Neutrophil (primary cell): ENCODE measurements around the gene BRCC3.

Experiments
- H3K27ac ChIP-seq: fragments of 200-600 bp; sonication (generic); 2 replicates; pipeline ENCODE4 v1.5.1; 2016; ENCODE audit warnings: mild to moderate bottlenecking, moderate library complexity
- H3K27me3 ChIP-seq: fragments of 200-600 bp; sonication (generic); 2 replicates; pipeline ENCODE4 v1.6.0; 2016; ENCODE audit warnings: mild to moderate bottlenecking
- H3K36me3 ChIP-seq: fragments of 200-600 bp; sonication (generic); 2 replicates; pipeline ENCODE4 v1.5.1; 2017
- H3K4me1 ChIP-seq, 2 experiments: fragments of 200-600 bp in 1 of 2; sonication (generic) in 1 of 2; 1 replicate in 1 of 2; 2 replicates in 1 of 2; pipeline versions ENCODE4 v1.5.1 to v1.6.1; 2013 to 2016; ENCODE audit warnings: low read depth in 1 of 2, low read length in 1 of 2, mild to moderate bottlenecking in 1 of 2, moderate library complexity in 1 of 2; ENCODE audit not compliant: control insufficient read depth in 1 of 2, insufficient read depth in 1 of 2
- H3K4me3 ChIP-seq, 2 experiments: fragments of 200-600 bp in 1 of 2; sonication (generic) in 1 of 2; 1 replicate in 1 of 2; 2 replicates in 1 of 2; pipeline ENCODE4 v1.5.1; 2013 to 2016; ENCODE audit warnings: low read depth in 1 of 2, low read length in 1 of 2, mild to moderate bottlenecking in 1 of 2, moderate library complexity in 1 of 2
- H3K9me3 ChIP-seq: fragments of 200-600 bp; sonication (generic); 2 replicates; pipeline ENCODE4 v1.5.1; 2016
- CTCF ChIP-seq: fragments of 200-600 bp; sonication (generic); IDR thresholded peaks from 2 replicates; pipeline ENCODE4 v1.5.1; 2016; ENCODE audit warnings: antibody characterized with exemption

Gene BRCC3

GRCh38 chrX:155070975-155071693 lies at the start of gene BRCC3, which contains the start of the genes CMC4 and MTCP1:
Gene BRCC3 (plus strand): TSS chrX:155071508. CDS start chrX:155071528, 20 bp downstream.
Gene CMC4 (minus strand): TSS chrX:155071136. CDS start chrX:155064023, 7,113 bp downstream.
Gene MTCP1 (minus strand): TSS chrX:155071136. CDS start chrX:155066010, 5,126 bp downstream.
- H3K36me3 ChIP-seq: peaks cover 5% of the 10 kb centered on the region
- no peak for TF ChIP-seq CTCF
- H3K27ac ChIP-seq: peak within 1 kb of the TSS; percentile 93
- peak within 1 kb of the TSS; percentile 65 to 74 for H3K4me3 ChIP-seq
- H3K4me1 ChIP-seq: peaks cover 18 to 23% of the 10 kb centered on the region in 2 experiments
- H3K9me3 ChIP-seq: no peaks in the 10 kb centered on the region
- H3K27me3 ChIP-seq: no peaks in the 10 kb centered on the region

- no peaks in the 10 kb centered on the region for H3K27me3 ChIP-seq
- H3K9me3 ChIP-seq: no peaks in the 10 kb centered on the region
- no peaks in the 10 kb centered on the region for H3K36me3 ChIP-seq
- H3K27ac ChIP-seq: no peak within 1 kb of the TSS
- H3K4me3 ChIP-seq: no peak within 1 kb of the TSS
- no peak for TF ChIP-seq CTCF
- peaks cover 3 to 4% of the 10 kb centered on the region in 2 experiments for H3K4me1 ChIP-seq
These were observed 48.7 kb upstream of the BRCC3 start, which contains the start of gene F8 for GRCh38 chrX:155022585-155022984. Gene F8 (minus strand): TSS chrX:155022723. CDS start chrX:155022552, 171 bp downstream.

- no peaks in the 10 kb centered on the region for H3K27me3 ChIP-seq
- H3K36me3 ChIP-seq: no peaks in the 10 kb centered on the region
- no peaks in the 10 kb centered on the region for H3K9me3 ChIP-seq
- H3K4me1 ChIP-seq: peaks cover 6 to 11% of the 10 kb centered on the region in 2 experiments
- TF ChIP-seq CTCF: no peak
- H3K27ac ChIP-seq: no peak overlapping the region
- H3K4me3 ChIP-seq: no peak overlapping the region
These were observed 47.1 kb upstream of the BRCC3 start for GRCh38 chrX:155023907-155024833.

- no peaks in the 10 kb centered on the region for H3K9me3 ChIP-seq
- H3K4me3 ChIP-seq: peak overlapping the region; percentile 60 to 71
- H3K4me1 ChIP-seq: peaks cover 6 to 11% of the 10 kb centered on the region in 2 experiments
- TF ChIP-seq CTCF: no peak
- peak overlapping the region; percentile 91 for H3K27ac ChIP-seq
- H3K36me3 ChIP-seq: no peaks in the 10 kb centered on the region
- H3K27me3 ChIP-seq: no peaks in the 10 kb centered on the region
These were observed 44.9 kb upstream of the BRCC3 start for GRCh38 chrX:155026420-155026726.

GRCh38 chrX:155026727-155027508 lies 44.4 kb upstream of the BRCC3 start, which contains the start of gene FUNDC2:
Gene FUNDC2 (plus strand): TSS chrX:155026844. CDS start chrX:155026939, 95 bp downstream.
- Histone ChIP-seq H3K4me1 (peaks cover 6 to 11% of the 10 kb centered on the region in 2 experiments), H3K4me3 (peak within 1 kb of the TSS; percentile 60 to 71), H3K9me3 (no peaks in the 10 kb centered on the region), H3K27me3 (no peaks in the 10 kb centered on the region), H3K36me3 (no peaks in the 10 kb centered on the region), H3K27ac (peak within 1 kb of the TSS; percentile 91)
- TF ChIP-seq CTCF: no peak
